Testis (tissue), 2 donors: ENCODE measurements around the gene OVAAL.

Experiments used
- POLR2A ChIP-seq: fragments of 450-650 bp; IDR thresholded peaks from one replicate; pipeline ENCODE4 v1.6.1; 2017; ENCODE audit warnings: antibody characterized with exemption, mild to moderate bottlenecking, moderate library complexity
- TF ChIP-seq, protein P1 (sequence below), 3 experiments: fragments of 450-650 bp in 2 of 3; fragments of 200-600 bp in 1 of 3; sonication (generic) in 1 of 3; IDR thresholded peaks; one replicate each; pipeline ENCODE4 v1.5.1; 2016 to 2019; ENCODE audit warnings: antibody characterized with exemption in 3 of 3, mild to moderate bottlenecking in 2 of 3, moderate library complexity in 1 of 3

DNA sequence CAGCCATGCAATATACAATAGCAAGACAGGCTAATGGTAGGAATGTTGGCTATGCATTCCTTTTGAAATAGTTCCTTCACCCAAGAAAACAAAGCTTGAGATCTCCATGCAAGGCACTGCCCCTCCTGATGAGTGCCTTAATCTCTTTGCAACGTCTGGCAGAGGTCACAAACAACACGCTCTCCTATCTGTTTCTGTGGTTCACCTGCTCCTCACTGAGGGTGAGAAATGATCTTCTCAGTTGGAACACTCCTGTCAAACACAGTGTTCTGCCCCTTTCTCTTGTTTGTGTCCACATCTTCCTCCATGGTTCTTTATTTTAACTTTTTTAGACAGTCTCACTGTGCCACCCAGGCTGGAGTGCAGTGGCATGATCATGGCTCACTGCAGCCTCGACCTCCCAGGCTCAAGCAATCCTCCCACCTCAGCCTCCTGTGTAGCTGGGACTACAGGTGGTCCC is 51.8 kb downstream of the OVAAL start:
- no peak for TF ChIP-seq POLR2A
- TF ChIP-seq, protein P1, sequence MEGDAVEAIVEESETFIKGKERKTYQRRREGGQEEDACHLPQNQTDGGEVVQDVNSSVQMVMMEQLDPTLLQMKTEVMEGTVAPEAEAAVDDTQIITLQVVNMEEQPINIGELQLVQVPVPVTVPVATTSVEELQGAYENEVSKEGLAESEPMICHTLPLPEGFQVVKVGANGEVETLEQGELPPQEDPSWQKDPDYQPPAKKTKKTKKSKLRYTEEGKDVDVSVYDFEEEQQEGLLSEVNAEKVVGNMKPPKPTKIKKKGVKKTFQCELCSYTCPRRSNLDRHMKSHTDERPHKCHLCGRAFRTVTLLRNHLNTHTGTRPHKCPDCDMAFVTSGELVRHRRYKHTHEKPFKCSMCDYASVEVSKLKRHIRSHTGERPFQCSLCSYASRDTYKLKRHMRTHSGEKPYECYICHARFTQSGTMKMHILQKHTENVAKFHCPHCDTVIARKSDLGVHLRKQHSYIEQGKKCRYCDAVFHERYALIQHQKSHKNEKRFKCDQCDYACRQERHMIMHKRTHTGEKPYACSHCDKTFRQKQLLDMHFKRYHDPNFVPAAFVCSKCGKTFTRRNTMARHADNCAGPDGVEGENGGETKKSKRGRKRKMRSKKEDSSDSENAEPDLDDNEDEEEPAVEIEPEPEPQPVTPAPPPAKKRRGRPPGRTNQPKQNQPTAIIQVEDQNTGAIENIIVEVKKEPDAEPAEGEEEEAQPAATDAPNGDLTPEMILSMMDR (IDR thresholded peaks at IDR 0.05), result no peak
